Osteoblast (primary cell): Measurements from ENCODE around the gene EML5. TPM values are rescaled to one million over a fixed set of nuclear protein-coding genes. Genes with fewer than 3 reads are reported as not detected.
A peak's percentile ranks its signal among the peaks of the same experiment; 100 is the strongest.

Source experiments
- DNase-seq: peaks from one replicate; pipeline ENCODE4 v3.0.0; 2011; ENCODE audit warnings: low spot score, mixed read lengths; ENCODE audit not compliant: insufficient read length; ENCODE audit errors: missing footprints
- H2AFZ ChIP-seq: 2 replicates; pipeline ENCODE4 v1.6.0; 2011; ENCODE audit warnings: mild to moderate bottlenecking, low read length
- H3K27ac ChIP-seq: 2 replicates; pipeline ENCODE4 v1.5.1; 2011; ENCODE audit warnings: mild to moderate bottlenecking, low read depth, low read length, moderate library complexity
- H3K27me3 ChIP-seq: 2 replicates; pipeline ENCODE4 v1.6.0; 2012; ENCODE audit warnings: mild to moderate bottlenecking, control low read depth, inconsistent platforms, low read length, moderate library complexity; ENCODE audit not compliant: insufficient read depth
- H3K36me3 ChIP-seq: 2 replicates; pipeline ENCODE4 v1.5.1; 2011; ENCODE audit warnings: mild to moderate bottlenecking, low read length, control low read depth, moderate library complexity; ENCODE audit not compliant: insufficient read depth
- H3K4me1 ChIP-seq: 2 replicates; pipeline ENCODE4 v1.5.1; 2011; ENCODE audit warnings: mild to moderate bottlenecking, low read length, control low read depth, moderate library complexity; ENCODE audit not compliant: insufficient read depth
- H3K4me2 ChIP-seq: 2 replicates; pipeline ENCODE4 v1.6.0; 2011; ENCODE audit warnings: mild to moderate bottlenecking, low read length; ENCODE audit not compliant: insufficient read depth
- H3K4me3 ChIP-seq: fragments of 200-600 bp; sonication (generic); 3 replicates; pipeline ENCODE4 v1.5.1; 2012; ENCODE audit warnings: mild to moderate bottlenecking, low read length, inconsistent platforms; ENCODE audit not compliant: insufficient read depth
- H3K79me2 ChIP-seq: 2 replicates; pipeline ENCODE4 v1.6.0; 2012; ENCODE audit warnings: mild to moderate bottlenecking, low read length, control low read depth, inconsistent platforms; ENCODE audit not compliant: insufficient read depth
- H3K9me3 ChIP-seq: 2 replicates; pipeline ENCODE4 v1.5.1; 2011; ENCODE audit warnings: low read depth, low read length, control low read depth
- H4K20me1 ChIP-seq: 2 replicates; pipeline ENCODE4 v1.6.0; 2012; ENCODE audit warnings: mild to moderate bottlenecking, low read length, control low read depth; ENCODE audit not compliant: insufficient read depth
- CTCF ChIP-seq: IDR thresholded peaks from 2 replicates; pipeline ENCODE4 v1.5.1; 2011; ENCODE audit warnings: mild to moderate bottlenecking, low read depth, low read length, moderate library complexity; ENCODE audit errors: extremely low read depth
- total RNA-seq: library from RNA; depleted of rRNA; stranded (reverse); fragments of >200 nt; gene quantifications from 2 replicates; pipeline ENCODE4 v1.2.3, GENCODE V29; 2012

The EML5 gene
- total RNA-seq, 1 donor, result under 0.01 TPM

GRCh38 chr14:88840926-88841325 lies 48.2 kb upstream of the EML5 start:
- Histone ChIP-seq H3K79me2 (peaks cover 22% of the 10 kb centered on the region), H3K9me3 (no peaks in the 10 kb centered on the region), H3K4me1 (peaks cover 9% of the 10 kb centered on the region), H3K27ac (no peak overlapping the region), H2AFZ (no peak overlapping the region), H3K4me2 (no peak overlapping the region), H3K4me3 (no peak overlapping the region), H3K27me3 (no peaks in the 10 kb centered on the region), H3K36me3 (peaks cover 9% of the 10 kb centered on the region), H4K20me1 (no peaks in the 10 kb centered on the region)
- DNase-seq, result no peak
- TF ChIP-seq CTCF, result no peak

GRCh38 chr14:88838015-88838414 lies 45.3 kb upstream of the EML5 start:
- no peaks in the 10 kb centered on the region for H4K20me1 ChIP-seq
- no peak for TF ChIP-seq CTCF

GRCh38 chr14:88837495-88837894 lies 44.7 kb upstream of the EML5 start:
- H3K27ac ChIP-seq, result no peak overlapping the region
- no peak for TF ChIP-seq CTCF
- no peaks in the 10 kb centered on the region for H3K27me3 ChIP-seq
- H4K20me1 ChIP-seq, result no peaks in the 10 kb centered on the region
- H3K4me3 ChIP-seq, result no peak overlapping the region
- no peak overlapping the region for H2AFZ ChIP-seq
- H3K79me2 ChIP-seq, result peaks cover 40% of the 10 kb centered on the region
- H3K4me1 ChIP-seq, result peaks cover 31% of the 10 kb centered on the region
- no peak overlapping the region for H3K4me2 ChIP-seq
- H3K36me3 ChIP-seq, result peaks cover 9% of the 10 kb centered on the region
- H3K9me3 ChIP-seq, result no peaks in the 10 kb centered on the region
- no peak for DNase-seq

More at GRCh38 chr14:88838015-88838414, 45.3 kb upstream of the EML5 start:
- Histone ChIP-seq H2AFZ (no peak overlapping the region), H3K4me2 (no peak overlapping the region), H3K4me3 (no peak overlapping the region), H3K9me3 (no peaks in the 10 kb centered on the region), H3K79me2 (peaks cover 35% of the 10 kb centered on the region), H3K27me3 (no peaks in the 10 kb centered on the region), H3K4me1 (peaks cover 31% of the 10 kb centered on the region), H3K27ac (no peak overlapping the region), H3K36me3 (peaks cover 9% of the 10 kb centered on the region)
- DNase-seq, result no peak

GRCh38 chr14:88835661-88836060 lies 42.9 kb upstream of the EML5 start:
- no peak overlapping the region for H2AFZ ChIP-seq
- H3K4me2 ChIP-seq, result peak overlapping the region; percentile 54
- H3K27ac ChIP-seq, result peak overlapping the region; percentile 75
- H4K20me1 ChIP-seq, result no peaks in the 10 kb centered on the region
- peaks cover 4% of the 10 kb centered on the region for H3K36me3 ChIP-seq
- H3K4me3 ChIP-seq, result no peak overlapping the region
- DNase-seq, result no peak
- peaks cover 41% of the 10 kb centered on the region for H3K4me1 ChIP-seq
- no peak for TF ChIP-seq CTCF
- H3K27me3 ChIP-seq, result no peaks in the 10 kb centered on the region
- H3K79me2 ChIP-seq, result peaks cover 55% of the 10 kb centered on the region
- no peaks in the 10 kb centered on the region for H3K9me3 ChIP-seq
